Aorta (tissue), 5 donors: ENCODE results near the gene DNAH17. TPM values are rescaled to one million over a fixed set of nuclear protein-coding genes. Genes with fewer than 3 reads are reported as not detected.
A peak's percentile ranks its signal among the peaks of the same experiment; 100 is the strongest.

ENCODE experiments used
- ATAC-seq: fragments of 200-7000 bp; cut with Tn5 transposase; one replicate; pipeline ENCODE4 v1.9.1; 2022; ENCODE audit warnings: moderate library complexity; ENCODE audit not compliant: low FRiP score
- DNase-seq, 2 donors: peaks; one replicate each; pipeline ENCODE4 v3.0.0-alpha.2; 2020
- H3K27ac ChIP-seq, 2 donors: one replicate each; pipeline ENCODE4 v1.5.1; 2013; ENCODE audit warnings: low read length in 2 of 2, mild to moderate bottlenecking in 2 of 2, moderate library complexity in 2 of 2, control low read depth in 1 of 2, inconsistent platforms in 1 of 2, low read depth in 1 of 2
- H3K27me3 ChIP-seq, 2 donors: one replicate each; pipeline ENCODE4 v1.6.1; 2013; ENCODE audit warnings: control low read depth in 1 of 2, low read length in 1 of 2, mild to moderate bottlenecking in 1 of 2, moderate library complexity in 1 of 2; ENCODE audit not compliant: insufficient read depth in 2 of 2, control insufficient read depth in 1 of 2
- H3K36me3 ChIP-seq, 2 donors: one replicate each; pipeline ENCODE4 v1.6.1; 2013; ENCODE audit warnings: control low read depth in 1 of 2, low read length in 1 of 2, mild to moderate bottlenecking in 1 of 2; ENCODE audit not compliant: insufficient read depth in 2 of 2, control insufficient read depth in 1 of 2
- H3K4me1 ChIP-seq, 2 donors: one replicate each; pipeline ENCODE4 v1.6.1; 2013; ENCODE audit warnings: low read length in 2 of 2, control low read depth in 1 of 2, mild to moderate bottlenecking in 1 of 2, moderate library complexity in 1 of 2; ENCODE audit not compliant: insufficient read depth in 2 of 2, control insufficient read depth in 1 of 2
- H3K4me3 ChIP-seq, 2 donors: one replicate each; pipeline ENCODE4 v1.5.1; 2013; ENCODE audit warnings: low read length in 2 of 2, control low read depth in 1 of 2, mild to moderate bottlenecking in 1 of 2
- H3K9me3 ChIP-seq: one replicate; pipeline ENCODE4 v1.6.1; 2013; ENCODE audit warnings: mild to moderate bottlenecking, low read length; ENCODE audit not compliant: control insufficient read depth
- WGBS, 2 donors: extraction: QIAGEN DNeasy Blood & Tissue Kit; methylation state at CpG; one replicate each; pipeline ENCODE4 v1.1.7; 2013; 5-methylcytosine and 5-hydroxymethylcytosine counted together
- intact Hi-C, 2 donors: fragments of 100-400 bp; cut with DNase I; formaldehyde crosslinking; loops; one replicate each; pipeline versions ENCODE4 v1.14.2 to v1.15.0; 2022
- polyA plus RNA-seq, 2 donors: library from polyadenylated mRNA; stranded (reverse); fragments of 200-250 nt; gene quantifications; one replicate each; pipeline ENCODE4 v1.2.3, GENCODE V29; 2013
- total RNA-seq, 2 donors: library from RNA; stranded (reverse); fragmentation: NEBNext Ultra II Directional; extraction: Animal tissue kit (Norgen Biotek cat#: 25700); gene quantifications; one replicate each; pipeline ENCODE4 v1.2.1, GENCODE V29; 2021
- donor health status: healthy with polysubstance abuse.
- donor health status: Bipolar disorder and iron deficiency.
- donor health status: DM: no; HTN: no; CAD: no.
- donor health status: DM: no; HTN: no; CAD: no.
- donor health status: DM: yes; HTN: yes; CAD: no.

The DNAH17 gene
- total and polyA plus RNA-seq, 4 donors: 0.21 to 0.45 TPM; not detected in 2

DNA sequence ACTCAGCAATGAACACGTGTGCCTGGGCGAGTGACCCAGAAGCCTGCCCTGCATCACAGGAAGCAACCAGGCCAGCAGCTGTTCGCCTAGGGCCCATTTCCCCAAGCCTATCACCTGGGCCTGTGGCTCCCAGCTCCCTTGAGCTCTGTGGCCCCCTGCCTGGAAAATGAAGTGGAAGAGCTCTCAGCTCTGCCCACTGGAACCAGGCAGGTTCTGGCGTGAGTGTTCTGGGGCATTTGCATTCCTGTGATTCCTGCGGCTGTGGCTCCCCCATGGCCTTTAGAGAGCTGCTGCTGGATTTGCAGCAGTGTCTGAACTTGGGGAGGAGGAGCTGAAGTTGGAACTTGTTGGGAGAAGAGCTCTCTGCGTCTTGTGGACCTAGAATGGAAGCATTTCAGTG lies 175.9 kb downstream of the DNAH17 start:
- H3K27ac ChIP-seq: no peak overlapping the region
- ATAC-seq (no peak), DNase-seq (no peak)
- WGBS, 2 donors: 65 to 68% methylated on average over 6 of the region's 6 CpGs
- H3K4me3 ChIP-seq: no peak overlapping the region
- peaks cover 0 to 15% of the 10 kb centered on the region in 2 donors for H3K36me3 ChIP-seq
- H3K4me1 ChIP-seq: peaks cover 2 to 3% of the 10 kb centered on the region in 2 donors
- intact Hi-C loops: no loop called here
- H3K9me3 ChIP-seq: no peaks in the 10 kb centered on the region
- H3K27me3 ChIP-seq: no peaks in the 10 kb centered on the region

DNA sequence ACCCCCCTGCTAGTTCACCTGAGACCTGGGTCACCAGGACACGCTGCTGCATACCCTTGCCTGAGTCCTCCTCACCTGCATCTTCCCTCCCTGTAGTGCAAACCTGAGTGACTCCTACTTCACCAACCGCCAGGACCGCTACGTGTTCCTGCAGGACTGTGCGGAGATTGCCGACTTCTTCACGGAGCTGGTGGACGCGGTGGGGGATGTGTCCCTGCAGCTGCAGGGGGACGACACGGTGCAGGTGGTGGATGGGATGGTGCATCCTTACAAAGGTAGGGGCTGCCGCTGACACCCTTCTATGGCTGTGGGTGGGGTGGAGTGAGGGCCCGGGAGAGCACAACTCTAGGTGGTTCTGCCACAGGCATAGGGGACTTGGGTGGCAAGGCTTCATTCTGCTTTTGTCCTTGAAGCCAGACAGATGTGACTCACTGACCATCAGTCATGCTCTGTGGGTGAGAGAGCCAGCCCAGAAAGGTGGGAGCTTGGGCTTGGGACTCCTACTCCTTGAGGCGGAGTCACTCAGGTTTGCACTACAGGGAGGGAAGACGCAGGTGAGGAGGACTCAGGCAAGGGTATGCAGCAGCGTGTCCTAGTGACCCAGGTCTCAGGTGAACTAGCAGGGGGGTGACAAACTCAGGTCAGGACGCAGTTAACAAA lies 176.5 kb downstream of the DNAH17 start:
- no peak for ATAC-seq
- no peaks in the 10 kb centered on the region for H3K27me3 ChIP-seq
- peaks cover 0 to 15% of the 10 kb centered on the region in 2 donors for H3K36me3 ChIP-seq
- 90 to 91% methylated on average over 17 of the region's 17 CpGs for WGBS, 2 donors
- no peak overlapping the region for H3K4me3 ChIP-seq
- no peaks in the 10 kb centered on the region for H3K9me3 ChIP-seq
- no peak overlapping the region for H3K27ac ChIP-seq
- peaks cover 2 to 4% of the 10 kb centered on the region in 2 donors for H3K4me1 ChIP-seq
- DNase-seq: no peak
- intact Hi-C loops: no loop called here

DNA sequence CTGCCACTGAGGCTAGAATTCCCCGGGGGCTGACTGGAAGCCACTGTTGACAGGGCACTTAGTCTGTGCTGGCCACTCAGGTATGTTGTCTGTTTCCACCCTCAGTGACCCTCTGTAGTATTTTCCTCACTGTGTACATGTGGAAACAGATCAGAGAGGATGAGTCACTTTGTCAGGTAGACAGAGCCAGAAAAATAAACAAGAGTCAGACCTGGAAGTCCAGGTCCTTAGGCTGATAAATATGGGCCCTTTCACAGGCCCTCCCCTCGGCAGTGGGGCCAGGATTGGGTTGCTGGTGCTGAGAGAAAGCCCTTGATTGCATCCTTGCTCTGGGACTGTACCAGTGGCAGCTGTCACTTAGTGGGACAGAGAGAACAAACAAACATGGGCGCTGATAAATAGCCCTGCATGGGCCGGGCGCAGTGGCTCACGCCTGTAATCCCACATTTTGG lies 177.5 kb downstream of the DNAH17 start:
- H3K27ac ChIP-seq: no peak overlapping the region
- no peaks in the 10 kb centered on the region for H3K9me3 ChIP-seq
- H3K36me3 ChIP-seq: peaks cover 0 to 15% of the 10 kb centered on the region in 2 donors
- ATAC-seq (no peak), DNase-seq (no peak)
- H3K27me3 ChIP-seq: no peaks in the 10 kb centered on the region
- H3K4me3 ChIP-seq: no peak overlapping the region
- peaks cover 2 to 4% of the 10 kb centered on the region in 2 donors for H3K4me1 ChIP-seq
- 80 to 81% methylated on average over 6 of the region's 6 CpGs for WGBS, 2 donors
- intact Hi-C loops: loop anchor here in 1 of 2 donors (2.0 kb wide), 1 partner anchor 21 kb away; no protein-coding TSS in a partner anchor

DNA sequence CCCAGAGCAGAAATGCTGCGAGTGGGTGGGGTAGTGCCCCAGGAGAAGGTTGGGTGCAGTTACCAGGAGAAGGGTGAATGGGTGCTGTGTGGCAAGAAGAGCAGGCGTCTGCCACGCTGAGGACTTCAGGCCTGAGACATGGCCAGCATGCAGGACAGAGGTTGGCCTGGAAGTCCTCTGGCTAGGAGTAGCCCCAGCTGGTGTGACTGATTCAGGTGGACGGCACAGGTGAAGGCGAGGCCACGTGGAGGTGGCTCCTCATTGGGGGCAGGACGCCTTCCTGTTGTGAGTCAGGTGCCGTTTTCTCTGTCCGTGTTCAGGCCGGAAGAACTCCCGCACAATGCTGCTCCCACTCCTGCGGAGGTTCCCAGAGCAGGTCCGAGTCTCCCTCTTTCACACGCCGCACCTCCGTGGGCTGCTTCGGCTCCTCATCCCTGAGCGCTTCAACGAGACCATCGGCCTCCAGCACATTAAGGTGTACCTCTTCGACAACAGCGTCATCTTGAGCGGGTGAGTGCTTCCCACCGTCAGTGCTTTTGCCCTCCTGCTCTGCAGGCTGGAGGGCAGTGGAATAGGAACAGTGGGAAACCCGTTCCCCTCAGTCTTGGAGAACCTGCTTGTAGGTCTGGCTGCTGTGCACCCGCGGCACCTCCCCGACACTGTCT lies 178.0 kb downstream of the DNAH17 start:
- whole genome bisulfite sequencing, 2 donors: 85% methylated on average over 28 of the region's 28 CpGs
- Histone ChIP-seq H3K27ac (no peak overlapping the region), H3K27me3 (no peaks in the 10 kb centered on the region), H3K4me1 (peaks cover 2 to 4% of the 10 kb centered on the region in 2 donors), H3K36me3 (peaks cover 0 to 15% of the 10 kb centered on the region in 2 donors), H3K9me3 (no peaks in the 10 kb centered on the region), H3K4me3 (no peak overlapping the region)
- no peak for ATAC-seq
- no peak for DNase-seq
- intact Hi-C loops: loop anchor here in 1 of 2 donors (2.0 kb wide), 1 partner anchor 22 kb away; no protein-coding TSS in a partner anchor

DNA sequence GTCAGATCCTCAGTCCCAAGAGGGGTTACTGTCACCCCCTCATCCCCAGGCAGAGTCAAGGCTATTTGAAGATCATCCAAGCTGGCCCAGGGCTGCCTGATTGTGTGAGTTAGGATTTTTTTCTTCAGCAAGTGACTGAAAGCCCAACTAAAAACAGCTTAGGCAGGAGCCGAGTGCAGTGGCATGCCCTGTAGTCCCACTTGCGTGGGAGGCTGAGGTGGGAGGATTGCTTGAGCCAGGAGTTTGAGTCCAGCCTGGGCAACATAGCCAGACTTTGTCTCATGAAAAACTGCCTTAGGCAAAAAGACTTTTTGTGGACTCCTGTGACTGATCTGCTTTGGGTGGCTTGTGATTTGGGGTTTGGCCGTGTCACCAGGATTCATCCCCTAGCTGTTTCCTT lies 178.8 kb downstream of the DNAH17 start:
- intact Hi-C loops: loop anchor here in 1 of 2 donors (2.0 kb wide), 1 partner anchor 22 kb away; no protein-coding TSS in a partner anchor
- Histone ChIP-seq H3K27me3 (no peaks in the 10 kb centered on the region), H3K27ac (no peak overlapping the region), H3K36me3 (peaks cover 0 to 12% of the 10 kb centered on the region in 2 donors), H3K4me3 (no peak overlapping the region), H3K4me1 (peaks cover 2 to 4% of the 10 kb centered on the region in 2 donors), H3K9me3 (no peaks in the 10 kb centered on the region)
- ATAC-seq: no peak
- 37 to 49% methylated on average over 3 of the region's 3 CpGs for WGBS, 2 donors
- no peak for DNase-seq

DNA sequence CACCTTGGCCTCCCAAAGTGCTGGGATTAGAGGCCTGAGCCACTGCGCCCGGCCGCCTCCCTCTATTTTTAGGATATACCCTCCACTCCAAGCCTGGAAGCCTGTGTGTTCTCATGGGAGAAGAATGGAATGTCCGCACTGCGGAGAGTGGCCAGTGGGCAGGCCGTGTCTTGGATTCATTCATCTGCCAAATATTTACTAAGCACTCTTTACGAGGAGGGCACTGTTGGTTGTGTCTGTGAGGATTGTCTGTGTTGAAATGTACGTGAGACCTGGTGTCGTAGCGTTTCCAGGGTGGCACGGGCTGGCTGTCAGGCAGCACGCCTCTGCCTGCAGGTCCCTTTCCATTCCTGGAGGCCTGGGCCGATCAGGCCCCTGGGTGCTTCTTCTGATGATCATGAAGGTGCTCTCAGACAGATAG lies 179.5 kb downstream of the DNAH17 start:
- WGBS, 2 donors: 6 to 7% methylated on average over 13 of the region's 13 CpGs
- Histone ChIP-seq H3K27ac (peak overlapping the region in 1 of 2 donors; percentile 96), H3K4me1 (peaks cover 2 to 4% of the 10 kb centered on the region in 2 donors), H3K9me3 (no peaks in the 10 kb centered on the region), H3K27me3 (no peaks in the 10 kb centered on the region), H3K4me3 (no peak overlapping the region), H3K36me3 (peaks cover 0 to 12% of the 10 kb centered on the region in 2 donors)
- intact Hi-C loops: loop anchor here in 1 of 2 donors (1.0 to 2.0 kb wide), 3 partner anchors 23 to 83 kb away; partner anchors contain the start of gene SOCS3
- DNase-seq (peak; percentile 77 to 86), ATAC-seq (peak; percentile 82)

DNA sequence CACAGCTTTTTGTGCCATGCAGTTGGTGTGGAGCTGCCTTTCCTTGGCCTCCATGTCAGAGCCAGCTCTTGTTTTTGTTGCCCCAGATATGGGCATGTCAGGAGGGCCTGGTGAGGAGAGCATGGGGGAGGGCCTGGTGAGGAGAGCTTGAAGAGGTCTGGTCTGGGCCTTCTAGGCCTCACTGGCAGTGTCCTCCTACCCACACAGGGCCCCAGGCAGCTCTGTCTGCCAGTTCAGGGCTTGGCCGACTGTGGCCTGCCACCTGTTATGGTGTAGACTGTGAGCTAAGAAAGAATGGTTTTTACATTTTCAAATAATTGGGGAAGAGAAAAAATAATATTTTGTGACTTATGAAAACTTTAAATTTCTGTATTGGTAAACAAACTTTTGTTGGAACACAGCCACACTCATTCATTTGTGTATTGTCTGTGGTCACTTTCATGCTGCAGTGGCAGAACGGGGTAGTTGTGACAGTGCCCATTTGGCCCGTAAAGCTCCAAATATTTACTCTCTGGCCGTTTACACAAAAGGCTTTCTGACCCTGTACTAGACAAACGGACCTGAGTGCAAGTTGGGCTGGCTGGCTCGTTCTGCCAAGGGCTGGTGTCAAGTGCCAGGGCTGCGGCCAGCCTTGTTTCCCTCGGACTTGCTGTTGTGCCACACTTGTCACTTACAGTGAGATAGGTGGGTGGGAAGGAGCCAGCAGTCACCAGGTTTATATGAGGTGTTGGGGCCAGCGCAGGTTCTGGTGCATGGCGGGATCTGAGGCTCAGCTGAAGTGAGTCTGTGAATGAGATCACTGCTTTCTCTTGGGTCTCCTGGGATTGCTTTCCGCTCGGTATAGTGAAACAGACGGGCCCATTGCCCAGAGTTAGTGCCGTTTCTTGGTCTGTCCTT lies 180.5 kb downstream of the DNAH17 start:
- intact Hi-C loops: loop anchor here in 1 of 2 donors (1.0 kb wide), 2 partner anchors 36 to 82 kb away; partner anchors contain the start of gene SOCS3
- Histone ChIP-seq H3K4me1 (peaks cover 2 to 4% of the 10 kb centered on the region in 2 donors), H3K4me3 (no peak overlapping the region), H3K27ac (peak overlapping the region; percentile 1 to 96), H3K9me3 (no peaks in the 10 kb centered on the region), H3K36me3 (peaks cover 0 to 12% of the 10 kb centered on the region in 2 donors), H3K27me3 (no peaks in the 10 kb centered on the region)
- DNase-seq: peak; percentile 78 to 87
- WGBS, 2 donors: 6 to 10% methylated on average over 14 of the region's 14 CpGs
- ATAC-seq: peak; percentile 59

DNA sequence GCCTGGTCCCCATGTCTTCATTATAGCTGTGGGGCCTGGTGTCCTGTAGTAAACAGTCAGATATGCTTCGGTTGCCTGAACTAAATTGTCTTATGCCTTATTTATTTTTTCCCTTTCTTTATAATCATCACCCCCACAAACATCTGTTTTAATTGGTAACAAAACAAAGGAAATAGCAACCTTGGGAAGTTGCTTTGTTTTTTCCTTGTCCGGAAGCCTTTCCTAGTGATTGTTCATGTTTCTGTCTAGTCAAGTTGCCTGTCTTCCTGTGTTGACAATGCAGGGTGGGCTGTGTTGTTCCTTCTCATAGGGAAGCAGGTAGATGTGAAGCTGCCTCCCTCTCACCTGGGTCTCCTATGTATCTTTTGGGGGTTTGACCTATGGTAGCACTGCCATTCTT lies 182.0 kb downstream of the DNAH17 start:
- Histone ChIP-seq H3K27me3 (no peaks in the 10 kb centered on the region), H3K27ac (no peak overlapping the region), H3K4me3 (no peak overlapping the region), H3K36me3 (peaks cover 0 to 9% of the 10 kb centered on the region in 2 donors), H3K4me1 (peaks cover 2 to 4% of the 10 kb centered on the region in 2 donors), H3K9me3 (no peaks in the 10 kb centered on the region)
- DNase-seq (no peak), ATAC-seq (no peak)
- WGBS, 2 donors: 96 to 100% methylated on average over 2 of the region's 2 CpGs
- intact Hi-C loops: no loop called here
